IPS-15b (cell line): Measurements from ENCODE around the gene P4HB.

Experiments
- H3K27me3 ChIP-seq: one replicate; pipeline ENCODE4 v1.6.1; 2013; ENCODE audit warnings: low read length; ENCODE audit not compliant: control insufficient read depth, insufficient read depth
- H3K36me3 ChIP-seq: one replicate; pipeline ENCODE4 v1.6.1; 2013; ENCODE audit warnings: low read length; ENCODE audit not compliant: control insufficient read depth, insufficient read depth
- H3K4me1 ChIP-seq: one replicate; pipeline ENCODE4 v1.6.1; 2013; ENCODE audit warnings: mild to moderate bottlenecking, low read length; ENCODE audit not compliant: control insufficient read depth, insufficient read depth
- H3K4me3 ChIP-seq: one replicate; pipeline ENCODE4 v1.5.1; 2013; ENCODE audit warnings: low read depth, low read length
- H3K9ac ChIP-seq: one replicate; pipeline ENCODE4 v1.6.1; 2013; ENCODE audit warnings: low read depth, mild to moderate bottlenecking, low read length
- H3K9me3 ChIP-seq: one replicate; pipeline ENCODE4 v1.6.1; 2013; ENCODE audit warnings: mild to moderate bottlenecking, low read length; ENCODE audit not compliant: control insufficient read depth, insufficient read depth

The P4HB gene

GRCh38 chr17:81859906-81860755 is at the start of gene P4HB:
Gene P4HB, minus strand, starts transcription at chr17:81860535. Its CDS starts 64 bp downstream, at chr17:81860471.
- H3K4me1 ChIP-seq, result peaks cover 5% of the 10 kb centered on the region
- H3K9ac ChIP-seq, result peak within 1 kb of the TSS; percentile 97
- H3K27me3 ChIP-seq, result no peaks in the 10 kb centered on the region
- H3K4me3 ChIP-seq, result peak within 1 kb of the TSS; percentile 88
- H3K9me3 ChIP-seq, result no peaks in the 10 kb centered on the region
- H3K36me3 ChIP-seq, result peaks cover 38% of the 10 kb centered on the region

DNA sequence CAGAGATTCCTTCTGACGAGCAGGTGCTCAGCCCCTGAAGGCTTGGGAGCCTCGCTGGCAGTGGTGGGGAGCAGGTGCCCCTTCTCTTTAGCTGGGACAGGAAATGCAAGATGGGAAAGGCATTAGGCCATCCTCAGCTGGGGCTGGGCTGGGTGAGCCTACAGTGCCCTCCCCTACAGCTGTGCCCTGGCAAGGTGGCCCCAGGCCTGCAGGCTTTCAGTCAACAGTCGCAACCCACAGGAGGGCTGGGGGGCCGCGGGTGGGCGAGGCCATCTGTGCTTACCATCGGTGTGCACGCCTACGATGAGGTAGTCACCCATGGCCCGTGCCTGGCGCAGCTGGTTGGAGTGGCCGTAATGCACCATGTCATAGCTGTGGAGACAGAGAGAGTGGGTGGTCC is 48.9 kb upstream of the P4HB start:
- Histone ChIP-seq H3K9ac (no peak overlapping the region), H3K4me1 (no peaks in the 10 kb centered on the region), H3K36me3 (peaks cover 45% of the 10 kb centered on the region), H3K4me3 (no peak overlapping the region), H3K27me3 (peaks cover 6% of the 10 kb centered on the region), H3K9me3 (no peaks in the 10 kb centered on the region)

- Histone ChIP-seq H3K4me3 (no peak overlapping the region), H3K4me1 (no peaks in the 10 kb centered on the region), H3K9me3 (no peaks in the 10 kb centered on the region), H3K27me3 (peaks cover 6% of the 10 kb centered on the region), H3K36me3 (peaks cover 41% of the 10 kb centered on the region), H3K9ac (no peak overlapping the region)
These were observed 48.5 kb upstream of the P4HB start for GRCh38 chr17:81908793-81909192.

DNA sequence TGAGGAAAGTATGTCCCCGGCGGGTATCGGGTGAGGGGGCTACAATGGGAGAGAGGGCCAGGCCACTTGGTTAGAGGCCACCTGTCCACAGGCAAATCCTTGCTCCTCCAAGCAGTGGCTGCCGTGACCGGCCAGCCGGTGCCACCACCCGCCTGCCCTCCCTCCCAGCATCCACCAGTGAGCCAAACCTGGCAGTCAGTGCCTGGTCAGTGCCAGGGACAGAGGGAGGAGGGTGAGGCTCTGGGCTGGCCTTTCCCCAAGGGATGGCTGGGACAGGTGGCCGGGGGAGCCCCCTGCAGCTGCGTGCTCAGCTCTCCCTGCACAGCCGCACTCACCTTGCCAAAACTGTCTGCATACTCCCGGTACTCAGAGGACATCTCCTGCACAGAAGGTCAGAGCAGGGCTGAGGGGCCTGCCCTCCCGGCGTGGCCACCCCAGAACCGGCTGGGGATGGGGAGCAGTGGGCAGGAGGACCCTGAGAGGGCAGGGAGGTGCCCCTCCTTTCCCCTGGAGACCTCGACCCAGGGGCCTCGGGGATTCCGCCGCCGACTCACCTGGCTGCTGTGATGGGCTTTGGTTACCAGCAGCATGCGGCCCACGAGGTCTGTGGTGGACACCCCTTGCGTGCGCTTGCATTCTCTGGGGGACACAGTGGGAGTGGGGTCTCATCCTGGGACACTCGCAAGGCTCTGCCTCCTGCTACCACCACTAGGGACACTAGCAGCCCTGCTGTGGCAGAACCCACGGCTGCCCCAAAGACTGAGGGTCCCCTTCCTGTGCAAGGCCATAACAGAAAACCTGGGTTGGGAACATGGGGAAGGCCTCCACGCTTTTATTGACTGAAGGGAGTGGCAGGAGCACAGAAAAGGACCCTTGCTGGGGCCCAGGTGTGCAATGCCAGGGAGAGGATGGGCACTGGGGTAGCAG is 47.1 kb upstream of the P4HB start:
- Histone ChIP-seq H3K9ac (no peak overlapping the region), H3K4me3 (no peak overlapping the region), H3K9me3 (no peaks in the 10 kb centered on the region), H3K27me3 (peaks cover 6% of the 10 kb centered on the region), H3K4me1 (no peaks in the 10 kb centered on the region), H3K36me3 (peaks cover 32% of the 10 kb centered on the region)

GRCh38 chr17:81906476-81907218 is 46.3 kb upstream of the P4HB start:
- no peak overlapping the region for H3K4me3 ChIP-seq
- peaks cover 7% of the 10 kb centered on the region for H3K27me3 ChIP-seq
- no peaks in the 10 kb centered on the region for H3K4me1 ChIP-seq
- peaks cover 26% of the 10 kb centered on the region for H3K36me3 ChIP-seq
- no peak overlapping the region for H3K9ac ChIP-seq
- no peaks in the 10 kb centered on the region for H3K9me3 ChIP-seq

DNA sequence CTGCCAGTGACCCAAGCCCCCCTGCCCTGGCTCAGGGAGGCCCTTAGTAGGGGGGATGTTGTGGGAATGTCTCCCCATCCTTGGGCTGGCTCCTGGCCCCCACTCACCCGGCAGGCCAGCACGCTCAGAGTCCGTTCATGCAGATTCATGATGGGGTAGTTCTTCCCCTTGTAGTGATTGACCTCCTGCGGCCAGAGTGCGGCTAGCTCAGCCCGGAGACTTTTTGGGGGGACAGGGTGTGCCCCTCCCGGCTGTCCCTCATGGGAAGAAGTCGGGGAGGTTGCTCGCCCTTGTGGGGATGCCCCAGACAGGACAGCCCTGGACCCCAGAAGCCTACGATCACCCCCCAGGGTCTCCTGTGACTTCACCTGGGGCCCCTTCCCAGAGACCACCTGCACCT is 45.7 kb upstream of the P4HB start:
- no peaks in the 10 kb centered on the region for H3K4me1 ChIP-seq
- no peak overlapping the region for H3K9ac ChIP-seq
- no peak overlapping the region for H3K4me3 ChIP-seq
- peaks cover 26% of the 10 kb centered on the region for H3K36me3 ChIP-seq
- peaks cover 14% of the 10 kb centered on the region for H3K27me3 ChIP-seq
- no peaks in the 10 kb centered on the region for H3K9me3 ChIP-seq

- Histone ChIP-seq H3K9me3 (no peaks in the 10 kb centered on the region), H3K36me3 (peaks cover 28% of the 10 kb centered on the region), H3K4me1 (no peaks in the 10 kb centered on the region), H3K27me3 (peaks cover 14% of the 10 kb centered on the region), H3K9ac (no peak overlapping the region), H3K4me3 (no peak overlapping the region)
These were observed 45.1 kb upstream of the P4HB start for GRCh38 chr17:81905424-81905875.

- H3K9ac ChIP-seq, result no peak overlapping the region
- H3K36me3 ChIP-seq, result peaks cover 31% of the 10 kb centered on the region
- peaks cover 9% of the 10 kb centered on the region for H3K27me3 ChIP-seq
- no peaks in the 10 kb centered on the region for H3K9me3 ChIP-seq
- no peak overlapping the region for H3K4me3 ChIP-seq
- no peaks in the 10 kb centered on the region for H3K4me1 ChIP-seq
These were observed 44.5 kb upstream of the P4HB start for GRCh38 chr17:81904600-81905423.

DNA sequence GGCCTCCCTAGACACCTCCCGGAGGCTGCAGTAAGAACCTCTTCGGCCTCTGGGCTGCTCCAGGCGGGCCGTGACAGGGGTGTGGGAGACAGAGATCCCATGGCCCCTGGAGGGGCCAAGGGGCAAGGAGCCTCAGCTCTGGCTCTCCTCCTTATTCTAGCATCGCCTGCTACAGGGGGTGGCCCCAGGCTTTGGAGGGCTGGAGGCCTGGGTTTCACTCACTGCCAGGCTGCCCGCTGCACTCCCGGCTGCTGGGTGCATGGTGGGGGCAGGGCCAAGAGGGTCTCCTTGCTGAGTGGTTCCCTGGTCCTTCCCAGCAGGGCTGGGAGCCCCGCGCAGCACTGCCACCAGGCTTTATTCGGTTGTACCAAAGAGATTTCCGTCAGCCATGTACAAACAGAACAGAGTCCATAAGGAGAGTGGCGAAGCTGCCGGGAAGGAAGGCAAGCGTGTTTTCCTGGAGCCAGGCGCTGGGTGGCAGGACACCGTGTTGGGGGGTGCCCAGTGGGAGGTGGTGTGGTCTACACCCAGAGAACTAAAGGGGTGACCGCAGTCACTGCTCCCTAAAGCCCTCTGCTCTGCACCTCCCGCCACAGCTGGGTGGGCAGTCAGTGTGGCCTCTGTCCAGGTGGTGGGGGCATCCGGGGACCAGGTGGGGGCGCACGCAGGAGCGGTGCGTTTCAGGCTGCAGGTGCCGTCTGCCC is 43.7 kb upstream of the P4HB start:
- Histone ChIP-seq H3K27me3 (peaks cover 9% of the 10 kb centered on the region), H3K36me3 (peaks cover 38% of the 10 kb centered on the region), H3K9me3 (no peaks in the 10 kb centered on the region), H3K4me3 (no peak overlapping the region), H3K9ac (no peak overlapping the region), H3K4me1 (no peaks in the 10 kb centered on the region)

GRCh38 chr17:81903415-81903831 is 43.1 kb upstream of the P4HB start:
- Histone ChIP-seq H3K4me3 (no peak overlapping the region), H3K9ac (peak overlapping the region; percentile 24), H3K9me3 (no peaks in the 10 kb centered on the region), H3K27me3 (peaks cover 9% of the 10 kb centered on the region), H3K36me3 (peaks cover 43% of the 10 kb centered on the region), H3K4me1 (no peaks in the 10 kb centered on the region)
